WTC11 (cell line): ENCODE results near the gene CREB3. TPM values are rescaled to one million over a fixed set of nuclear protein-coding genes. Genes with fewer than 3 reads are reported as not detected.

Source experiments
- ATF2 ChIP-seq: sonication (generic); formaldehyde crosslinking; IDR thresholded peaks from 2 replicates; pipeline ENCODE4 v1.8.1; 2022; ENCODE audit warnings: low read depth, missing genetic modification reagents, borderline replicate concordance
- E2F5 ChIP-seq: sonication (generic); formaldehyde crosslinking; IDR thresholded peaks from 2 replicates; pipeline ENCODE4 v1.8.1; 2022; ENCODE audit warnings: mild to moderate bottlenecking, moderate library complexity, missing genetic modification reagents
- ELF4 ChIP-seq: sonication (generic); formaldehyde crosslinking; IDR thresholded peaks from 2 replicates; pipeline ENCODE4 v1.8.1; 2022; ENCODE audit warnings: low read depth, mild to moderate bottlenecking, moderate library complexity, missing genetic modification reagents
- EMX1 ChIP-seq: fragments of 250-450 bp; sonication (Bioruptor Pico); IDR thresholded peaks from 2 replicates; pipeline ENCODE4 v1.8.0; 2021; ENCODE audit warnings: mild to moderate bottlenecking
- ESRRA ChIP-seq: sonication (generic); formaldehyde crosslinking; IDR thresholded peaks from 2 replicates; pipeline ENCODE4 v1.8.1; 2022; ENCODE audit warnings: mild to moderate bottlenecking, missing genetic modification reagents, borderline replicate concordance
- ETV6 ChIP-seq: sonication (generic); formaldehyde crosslinking; IDR thresholded peaks from 2 replicates; pipeline ENCODE4 v1.8.1; 2022; ENCODE audit warnings: mild to moderate bottlenecking, missing genetic modification reagents
- FOXP1 ChIP-seq: sonication (generic); formaldehyde crosslinking; IDR thresholded peaks from 2 replicates; pipeline ENCODE4 v1.8.0; 2022; ENCODE audit warnings: missing genetic modification reagents, mild to moderate bottlenecking, moderate library complexity, borderline replicate concordance
- GTF2I ChIP-seq: fragments of 250-450 bp; sonication (Bioruptor Pico); conservative IDR thresholded peaks from 2 replicates; pipeline ENCODE4 v1.4.0; 2021; ENCODE audit warnings: mild to moderate bottlenecking
- HMGXB4 ChIP-seq: sonication (generic); formaldehyde crosslinking; IDR thresholded peaks from 2 replicates; pipeline ENCODE4 v1.8.1; 2023; ENCODE audit warnings: mild to moderate bottlenecking, moderate library complexity, missing genetic modification reagents
- IRF2 ChIP-seq: sonication (generic); formaldehyde crosslinking; IDR thresholded peaks from 2 replicates; pipeline ENCODE4 v1.8.0; 2022; ENCODE audit warnings: low read depth, missing genetic modification reagents, borderline replicate concordance
- MLX ChIP-seq: sonication (generic); formaldehyde crosslinking; IDR thresholded peaks from 2 replicates; pipeline ENCODE4 v1.8.1; 2023; ENCODE audit warnings: mild to moderate bottlenecking, missing genetic modification reagents, moderate library complexity
- NFATC4 ChIP-seq: fragments of 250-450 bp; sonication (Bioruptor Pico); IDR thresholded peaks from 2 replicates; pipeline ENCODE4 v1.9.0; 2021; ENCODE audit warnings: mild to moderate bottlenecking
- PRDM15 ChIP-seq: sonication (generic); formaldehyde crosslinking; IDR thresholded peaks from 2 replicates; pipeline ENCODE4 v1.8.0; 2022; ENCODE audit warnings: missing genetic modification reagents
- ZNF121 ChIP-seq: sonication (generic); formaldehyde crosslinking; IDR thresholded peaks from 2 replicates; pipeline ENCODE4 v1.8.0; 2023; ENCODE audit warnings: missing genetic modification reagents
- ZNF425 ChIP-seq: fragments of 250-450 bp; sonication (Bioruptor Pico); conservative IDR thresholded peaks from 2 replicates; pipeline ENCODE4 v1.9.0; 2021; ENCODE audit warnings: mild to moderate bottlenecking
- ZNF532 ChIP-seq: fragments of 250-450 bp; sonication (Bioruptor Pico); IDR thresholded peaks from 2 replicates; pipeline ENCODE4 v1.9.0; 2021; ENCODE audit warnings: mild to moderate bottlenecking, borderline replicate concordance
- total RNA-seq: library from RNA; stranded (reverse); gene quantifications from 3 replicates; pipeline ENCODE4 v1.2.3, GENCODE V29; 2021

The CREB3 gene
- total RNA-seq, 1 experiment from 2014 or later = 21.4 TPM

- TF ChIP-seq E2F5 (CRISPR knock-in tag) (no peak; the same call in 1 of the 2 replicates), PRDM15 (CRISPR knock-in tag) (peak; percentile 71), GTF2I (CRISPR knock-in tag) (no peak), ATF2 (CRISPR knock-in tag) (no peak), ESRRA (no peak), NFATC4 (CRISPR knock-in tag) (no peak), ETV6 (CRISPR knock-in tag) (peak; percentile 80), ZNF425 (no peak), MLX (no peak), ZNF121 (CRISPR knock-in tag) (0 out of 2 replicates have a peak, but pooled peaks have one; percentile 42), HMGXB4 (peak; percentile 58; the same call in 1 of the 2 replicates), FOXP1 (CRISPR knock-in tag) (peak; percentile 89), IRF2 (CRISPR knock-in tag) (no peak), ZNF532 (CRISPR knock-in tag) (no peak), ELF4 (0 out of 2 replicates have a peak, but pooled peaks have one; percentile 36), EMX1 (no peak)
These were observed 42.7 kb upstream of the CREB3 start, which contains the start of gene TPM2 (continued) for GRCh38 chr9:35689542-35690293.
